Measurements from ENCODE around the gene SNX20. TPM values are rescaled to one million over a fixed set of nuclear protein-coding genes. Genes with fewer than 3 reads are reported as not detected.

The SNX20 gene, protein sequence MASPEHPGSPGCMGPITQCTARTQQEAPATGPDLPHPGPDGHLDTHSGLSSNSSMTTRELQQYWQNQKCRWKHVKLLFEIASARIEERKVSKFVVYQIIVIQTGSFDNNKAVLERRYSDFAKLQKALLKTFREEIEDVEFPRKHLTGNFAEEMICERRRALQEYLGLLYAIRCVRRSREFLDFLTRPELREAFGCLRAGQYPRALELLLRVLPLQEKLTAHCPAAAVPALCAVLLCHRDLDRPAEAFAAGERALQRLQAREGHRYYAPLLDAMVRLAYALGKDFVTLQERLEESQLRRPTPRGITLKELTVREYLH
- 0.16 TPM for total RNA-seq

DNA sequence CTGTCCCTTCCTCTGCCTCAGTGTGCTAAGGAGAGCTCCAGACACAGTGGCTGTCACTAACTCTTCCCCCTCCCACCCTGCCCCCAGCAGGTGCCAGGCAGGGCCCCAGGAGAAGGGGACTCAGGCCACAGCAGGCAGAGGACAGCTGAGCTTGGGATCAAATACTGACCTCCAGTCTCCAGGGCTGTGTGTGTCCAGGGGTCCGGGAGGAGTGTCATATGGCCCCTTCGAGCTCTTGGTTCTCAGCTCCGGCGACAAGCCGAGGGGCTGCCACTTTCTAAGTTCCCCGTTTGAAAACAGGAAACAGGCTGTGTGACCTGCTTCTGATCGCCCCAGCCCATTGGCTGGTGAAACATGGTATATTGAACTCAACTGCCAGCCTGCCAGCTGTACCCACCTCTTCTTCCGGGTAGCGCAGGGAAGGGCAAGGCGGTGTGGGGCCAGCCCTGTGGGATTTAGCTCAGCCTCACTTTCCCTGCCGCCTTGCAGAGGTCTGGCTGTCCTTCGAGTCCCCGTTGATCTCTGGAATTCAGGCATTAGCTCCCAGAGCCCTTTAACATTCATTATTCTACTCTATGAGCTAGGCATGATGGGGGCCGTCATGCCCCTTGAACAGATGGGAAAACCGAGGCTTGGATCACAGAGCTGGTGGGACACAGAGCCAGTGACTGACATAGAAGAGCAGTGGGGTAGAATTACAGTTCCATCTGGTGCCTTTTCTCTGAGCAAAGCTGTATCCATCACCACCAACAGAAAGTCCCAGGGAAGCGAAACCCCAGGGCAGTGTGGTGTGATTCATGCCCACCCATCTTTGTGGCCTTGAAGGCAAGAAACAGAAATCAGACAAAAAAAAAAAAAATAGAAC is at the start of gene SNX20:
SNX20 (minus strand) TSS at position 292 of the 865 bp plus-strand sequence. CDS start 3,786 bp downstream, outside the sequence.

GRCh38 chr16:50692999-50693781 is 12.1 kb upstream of the SNX20 start, which contains the start of gene NOD2:
TSS of gene NOD2 (plus strand) at chr16:50693606. CDS start at chr16:50699496, 5,890 bp downstream.

Other genes starting within 250 kb of the SNX20 start
- gene NKD1, start 132.9 kb downstream of the SNX20 start, total RNA-seq, result 15.0 TPM
- 2.3 TPM for gene NOD2, start 12.3 kb upstream of the SNX20 start, total RNA-seq
- gene CYLD, start 60.8 kb upstream of the SNX20 start, total RNA-seq, result 79.1 TPM